WTC11 (cell line): Measurements from ENCODE around the gene MAEA. TPM values are rescaled to one million over a fixed set of nuclear protein-coding genes. Genes with fewer than 3 reads are reported as not detected.

Source experiments
- ATAC-seq: fragments of 200-7000 bp; cut with Tn5 transposase; 2 replicates; pipeline ENCODE4 v1.10.0; 2021; ENCODE audit warnings: mild to moderate bottlenecking, moderate library complexity
- CTCF ChIA-PET: fragments of 300-600 bp; sonication (Branson Sonifier 250); formaldehyde crosslinking; loops from one replicate; lab custom pipeline; 2021; ENCODE audit warnings: antibody characterized with exemption; lab: Charles Lee
- POLR2A ChIA-PET: fragments of 350-600 bp; sonication (Branson Sonifier 250); formaldehyde crosslinking; loops from one replicate; lab custom pipeline; 2021; ENCODE audit warnings: antibody characterized with exemption; lab: Charles Lee
- DNase-seq: peaks from one replicate; pipeline ENCODE4 v3.0.0; 2021; ENCODE audit warnings: low spot score
- H3K27ac Mint-ChIP-seq: 2 replicates; pipeline ENCODE4 v1.8.0; 2021; ENCODE audit warnings: mixed read lengths
- H3K27me3 Mint-ChIP-seq: 2 replicates; pipeline ENCODE4 v1.8.0; 2021; ENCODE audit warnings: low read depth, mild to moderate bottlenecking, moderate library complexity, mixed read lengths
- H3K36me3 Mint-ChIP-seq: 2 replicates; pipeline ENCODE4 v1.8.0; 2021; ENCODE audit warnings: mixed read lengths
- H3K4me1 Mint-ChIP-seq: 2 replicates; pipeline ENCODE4 v1.8.0; 2022; ENCODE audit warnings: mixed read lengths
- H3K4me3 Mint-ChIP-seq: 2 replicates; pipeline ENCODE4 v1.8.0; 2021; ENCODE audit warnings: mild to moderate bottlenecking, moderate library complexity, mixed read lengths
- H3K9me3 Mint-ChIP-seq: 2 replicates; pipeline ENCODE4 v1.8.0; 2021; ENCODE audit warnings: mixed read lengths
- ATF1 ChIP-seq: sonication (generic); formaldehyde crosslinking; IDR thresholded peaks from 2 replicates; pipeline ENCODE4 v1.8.1; 2023; ENCODE audit warnings: mild to moderate bottlenecking, moderate library complexity, missing genetic modification reagents
- CREB1 ChIP-seq: sonication (generic); formaldehyde crosslinking; IDR thresholded peaks from 2 replicates; pipeline ENCODE4 v1.8.0; 2023; ENCODE audit warnings: mild to moderate bottlenecking, missing genetic modification reagents
- EMX1 ChIP-seq: fragments of 250-450 bp; sonication (Bioruptor Pico); IDR thresholded peaks from 2 replicates; pipeline ENCODE4 v1.8.0; 2021; ENCODE audit warnings: mild to moderate bottlenecking
- FOXJ3 ChIP-seq: sonication (generic); formaldehyde crosslinking; IDR thresholded peaks from 2 replicates; pipeline ENCODE4 v1.9.0; 2021; ENCODE audit warnings: missing genetic modification reagents, mild to moderate bottlenecking, borderline replicate concordance
- GRHL2 ChIP-seq: fragments of 250-450 bp; sonication (Bioruptor Pico); IDR thresholded peaks from 2 replicates; pipeline ENCODE4 v1.8.0; 2022; ENCODE audit warnings: mild to moderate bottlenecking, moderate library complexity; ENCODE audit not compliant: insufficient replicate concordance, severe bottlenecking
- NR2C2 ChIP-seq: sonication (generic); formaldehyde crosslinking; IDR thresholded peaks from 2 replicates; pipeline ENCODE4 v1.8.0; 2022; ENCODE audit warnings: mild to moderate bottlenecking, missing genetic modification reagents
- SMAD4 ChIP-seq: sonication (generic); formaldehyde crosslinking; IDR thresholded peaks from 2 replicates; pipeline ENCODE4 v1.8.0; 2022; ENCODE audit warnings: mild to moderate bottlenecking, missing genetic modification reagents
- SOX15 ChIP-seq: fragments of 250-450 bp; sonication (Bioruptor Pico); IDR thresholded peaks from 2 replicates; pipeline ENCODE4 v1.9.0; 2021; ENCODE audit warnings: mild to moderate bottlenecking
- TEAD4 ChIP-seq: sonication (generic); formaldehyde crosslinking; IDR thresholded peaks from 2 replicates; pipeline ENCODE4 v1.8.0; 2022; ENCODE audit warnings: mild to moderate bottlenecking, missing genetic modification reagents
- ZNF219 ChIP-seq: sonication (generic); formaldehyde crosslinking; IDR thresholded peaks from 2 replicates; pipeline ENCODE4 v1.8.0; 2023; ENCODE audit warnings: missing genetic modification reagents, mild to moderate bottlenecking, borderline replicate concordance
- ZNF416 ChIP-seq: fragments of 250-450 bp; sonication (Bioruptor Pico); IDR thresholded peaks from 2 replicates; pipeline ENCODE4 v1.9.0; 2021; ENCODE audit warnings: mild to moderate bottlenecking, inconsistent platforms
- ZNF423 ChIP-seq: fragments of 250-450 bp; sonication (Bioruptor Pico); IDR thresholded peaks from 2 replicates; pipeline ENCODE4 v2.1.2; 2022; ENCODE audit warnings: mild to moderate bottlenecking, moderate library complexity
- total RNA-seq: library from RNA; stranded (reverse); gene quantifications from 3 replicates; pipeline ENCODE4 v1.2.3, GENCODE V29; 2021
- TF ChIP-seq, protein P1 (sequence below): sonication (generic); formaldehyde crosslinking; IDR thresholded peaks from 2 replicates; pipeline ENCODE4 v1.8.0; 2022; ENCODE audit warnings: mild to moderate bottlenecking, missing genetic modification reagents
- TF ChIP-seq, protein P2 (sequence below): sonication (generic); formaldehyde crosslinking; IDR thresholded peaks from 2 replicates; pipeline ENCODE4 v1.8.0; 2022; ENCODE audit warnings: mild to moderate bottlenecking, missing genetic modification reagents
- TF ChIP-seq, protein P3 (sequence below): fragments of 250-450 bp; sonication (Bioruptor Pico); IDR thresholded peaks from 2 replicates; pipeline ENCODE4 v1.9.0; 2021; ENCODE audit warnings: mild to moderate bottlenecking, borderline replicate concordance
- TF ChIP-seq, protein P4 (sequence below): fragments of 200-600 bp; IDR thresholded peaks from 2 replicates; pipeline ENCODE4 v1.8.0; 2022; ENCODE audit warnings: antibody characterized with exemption
- TF ChIP-seq, protein P5 (sequence below): fragments of 250-450 bp; sonication (Bioruptor Pico); IDR thresholded peaks from 2 replicates; pipeline ENCODE4 v1.9.0; 2021; ENCODE audit warnings: mild to moderate bottlenecking
- TF ChIP-seq, protein P6 (sequence below): sonication (generic); formaldehyde crosslinking; IDR thresholded peaks from 2 replicates; pipeline ENCODE4 v1.8.1; 2022; ENCODE audit warnings: low read depth, mild to moderate bottlenecking, moderate library complexity, missing genetic modification reagents, borderline replicate concordance

MAEA gene
- total RNA-seq, 1 experiment from 2014 or later: 86.9 TPM

DNA sequence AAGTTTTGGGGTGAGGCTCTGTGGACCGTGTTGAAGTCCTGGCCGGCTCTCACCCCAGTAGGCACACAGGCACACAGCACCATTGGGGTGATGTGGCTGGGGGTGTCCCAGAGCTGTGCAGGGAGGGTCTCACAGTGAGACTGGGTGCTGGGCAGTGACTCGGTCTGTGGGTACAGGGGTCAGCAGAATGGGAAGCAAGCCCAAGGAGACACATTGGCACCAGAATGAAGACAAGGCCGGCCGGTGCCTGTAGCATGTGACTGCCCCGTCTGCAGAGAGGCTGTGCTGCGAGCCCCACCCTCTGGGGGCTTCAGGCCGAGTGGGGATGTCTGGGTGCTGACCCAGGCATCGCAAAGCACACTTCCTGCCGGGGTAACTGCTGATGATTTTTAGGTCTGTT lies 5.2 kb downstream of the MAEA start:
- ChIA-PET CTCF (interaction anchor here (0.6 to 2.3 kb wide), 5 partner anchors 9 to 61 kb away, joined by 3 to 8 read pairs (median 5); no protein-coding TSS in a partner anchor), POLR2A (no interaction called here)
- DNase-seq: no peak
- H3K4me3 Mint-ChIP-seq: no peak overlapping the region
- TF ChIP-seq, protein P1, sequence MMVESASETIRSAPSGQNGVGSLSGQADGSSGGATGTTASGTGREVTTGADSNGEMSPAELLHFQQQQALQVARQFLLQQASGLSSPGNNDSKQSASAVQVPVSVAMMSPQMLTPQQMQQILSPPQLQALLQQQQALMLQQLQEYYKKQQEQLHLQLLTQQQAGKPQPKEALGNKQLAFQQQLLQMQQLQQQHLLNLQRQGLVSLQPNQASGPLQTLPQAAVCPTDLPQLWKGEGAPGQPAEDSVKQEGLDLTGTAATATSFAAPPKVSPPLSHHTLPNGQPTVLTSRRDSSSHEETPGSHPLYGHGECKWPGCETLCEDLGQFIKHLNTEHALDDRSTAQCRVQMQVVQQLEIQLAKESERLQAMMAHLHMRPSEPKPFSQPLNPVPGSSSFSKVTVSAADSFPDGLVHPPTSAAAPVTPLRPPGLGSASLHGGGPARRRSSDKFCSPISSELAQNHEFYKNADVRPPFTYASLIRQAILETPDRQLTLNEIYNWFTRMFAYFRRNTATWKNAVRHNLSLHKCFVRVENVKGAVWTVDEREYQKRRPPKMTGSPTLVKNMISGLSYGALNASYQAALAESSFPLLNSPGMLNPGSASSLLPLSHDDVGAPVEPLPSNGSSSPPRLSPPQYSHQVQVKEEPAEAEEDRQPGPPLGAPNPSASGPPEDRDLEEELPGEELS: no peak
- TF ChIP-seq, protein P2, sequence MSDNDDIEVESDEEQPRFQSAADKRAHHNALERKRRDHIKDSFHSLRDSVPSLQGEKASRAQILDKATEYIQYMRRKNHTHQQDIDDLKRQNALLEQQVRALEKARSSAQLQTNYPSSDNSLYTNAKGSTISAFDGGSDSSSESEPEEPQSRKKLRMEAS (CRISPR knock-in tag): no peak
- no peak for TF ChIP-seq ZNF423
- no peak for TF ChIP-seq SOX15 (CRISPR knock-in tag)
- TF ChIP-seq, protein P3, sequence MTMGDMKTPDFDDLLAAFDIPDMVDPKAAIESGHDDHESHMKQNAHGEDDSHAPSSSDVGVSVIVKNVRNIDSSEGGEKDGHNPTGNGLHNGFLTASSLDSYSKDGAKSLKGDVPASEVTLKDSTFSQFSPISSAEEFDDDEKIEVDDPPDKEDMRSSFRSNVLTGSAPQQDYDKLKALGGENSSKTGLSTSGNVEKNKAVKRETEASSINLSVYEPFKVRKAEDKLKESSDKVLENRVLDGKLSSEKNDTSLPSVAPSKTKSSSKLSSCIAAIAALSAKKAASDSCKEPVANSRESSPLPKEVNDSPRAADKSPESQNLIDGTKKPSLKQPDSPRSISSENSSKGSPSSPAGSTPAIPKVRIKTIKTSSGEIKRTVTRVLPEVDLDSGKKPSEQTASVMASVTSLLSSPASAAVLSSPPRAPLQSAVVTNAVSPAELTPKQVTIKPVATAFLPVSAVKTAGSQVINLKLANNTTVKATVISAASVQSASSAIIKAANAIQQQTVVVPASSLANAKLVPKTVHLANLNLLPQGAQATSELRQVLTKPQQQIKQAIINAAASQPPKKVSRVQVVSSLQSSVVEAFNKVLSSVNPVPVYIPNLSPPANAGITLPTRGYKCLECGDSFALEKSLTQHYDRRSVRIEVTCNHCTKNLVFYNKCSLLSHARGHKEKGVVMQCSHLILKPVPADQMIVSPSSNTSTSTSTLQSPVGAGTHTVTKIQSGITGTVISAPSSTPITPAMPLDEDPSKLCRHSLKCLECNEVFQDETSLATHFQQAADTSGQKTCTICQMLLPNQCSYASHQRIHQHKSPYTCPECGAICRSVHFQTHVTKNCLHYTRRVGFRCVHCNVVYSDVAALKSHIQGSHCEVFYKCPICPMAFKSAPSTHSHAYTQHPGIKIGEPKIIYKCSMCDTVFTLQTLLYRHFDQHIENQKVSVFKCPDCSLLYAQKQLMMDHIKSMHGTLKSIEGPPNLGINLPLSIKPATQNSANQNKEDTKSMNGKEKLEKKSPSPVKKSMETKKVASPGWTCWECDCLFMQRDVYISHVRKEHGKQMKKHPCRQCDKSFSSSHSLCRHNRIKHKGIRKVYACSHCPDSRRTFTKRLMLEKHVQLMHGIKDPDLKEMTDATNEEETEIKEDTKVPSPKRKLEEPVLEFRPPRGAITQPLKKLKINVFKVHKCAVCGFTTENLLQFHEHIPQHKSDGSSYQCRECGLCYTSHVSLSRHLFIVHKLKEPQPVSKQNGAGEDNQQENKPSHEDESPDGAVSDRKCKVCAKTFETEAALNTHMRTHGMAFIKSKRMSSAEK (CRISPR knock-in tag): no peak
- TF ChIP-seq EMX1 (CRISPR knock-in tag): no peak
- TF ChIP-seq ZNF219 (CRISPR knock-in tag): no peak
- TF ChIP-seq, protein P4, sequence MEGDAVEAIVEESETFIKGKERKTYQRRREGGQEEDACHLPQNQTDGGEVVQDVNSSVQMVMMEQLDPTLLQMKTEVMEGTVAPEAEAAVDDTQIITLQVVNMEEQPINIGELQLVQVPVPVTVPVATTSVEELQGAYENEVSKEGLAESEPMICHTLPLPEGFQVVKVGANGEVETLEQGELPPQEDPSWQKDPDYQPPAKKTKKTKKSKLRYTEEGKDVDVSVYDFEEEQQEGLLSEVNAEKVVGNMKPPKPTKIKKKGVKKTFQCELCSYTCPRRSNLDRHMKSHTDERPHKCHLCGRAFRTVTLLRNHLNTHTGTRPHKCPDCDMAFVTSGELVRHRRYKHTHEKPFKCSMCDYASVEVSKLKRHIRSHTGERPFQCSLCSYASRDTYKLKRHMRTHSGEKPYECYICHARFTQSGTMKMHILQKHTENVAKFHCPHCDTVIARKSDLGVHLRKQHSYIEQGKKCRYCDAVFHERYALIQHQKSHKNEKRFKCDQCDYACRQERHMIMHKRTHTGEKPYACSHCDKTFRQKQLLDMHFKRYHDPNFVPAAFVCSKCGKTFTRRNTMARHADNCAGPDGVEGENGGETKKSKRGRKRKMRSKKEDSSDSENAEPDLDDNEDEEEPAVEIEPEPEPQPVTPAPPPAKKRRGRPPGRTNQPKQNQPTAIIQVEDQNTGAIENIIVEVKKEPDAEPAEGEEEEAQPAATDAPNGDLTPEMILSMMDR: no peak
- TF ChIP-seq, protein P5, sequence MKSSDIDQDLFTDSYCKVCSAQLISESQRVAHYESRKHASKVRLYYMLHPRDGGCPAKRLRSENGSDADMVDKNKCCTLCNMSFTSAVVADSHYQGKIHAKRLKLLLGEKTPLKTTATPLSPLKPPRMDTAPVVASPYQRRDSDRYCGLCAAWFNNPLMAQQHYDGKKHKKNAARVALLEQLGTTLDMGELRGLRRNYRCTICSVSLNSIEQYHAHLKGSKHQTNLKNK (CRISPR knock-in tag): no peak
- no peak for TF ChIP-seq ZNF416 (CRISPR knock-in tag)
- no peak for TF ChIP-seq FOXJ3 (CRISPR knock-in tag)
- no peak for TF ChIP-seq SMAD4 (CRISPR knock-in tag)
- no peak for TF ChIP-seq GRHL2 (CRISPR knock-in tag)
- no peak for TF ChIP-seq TEAD4 (CRISPR knock-in tag)
- no peak for TF ChIP-seq ATF1 (CRISPR knock-in tag)
- TF ChIP-seq, protein P6, sequence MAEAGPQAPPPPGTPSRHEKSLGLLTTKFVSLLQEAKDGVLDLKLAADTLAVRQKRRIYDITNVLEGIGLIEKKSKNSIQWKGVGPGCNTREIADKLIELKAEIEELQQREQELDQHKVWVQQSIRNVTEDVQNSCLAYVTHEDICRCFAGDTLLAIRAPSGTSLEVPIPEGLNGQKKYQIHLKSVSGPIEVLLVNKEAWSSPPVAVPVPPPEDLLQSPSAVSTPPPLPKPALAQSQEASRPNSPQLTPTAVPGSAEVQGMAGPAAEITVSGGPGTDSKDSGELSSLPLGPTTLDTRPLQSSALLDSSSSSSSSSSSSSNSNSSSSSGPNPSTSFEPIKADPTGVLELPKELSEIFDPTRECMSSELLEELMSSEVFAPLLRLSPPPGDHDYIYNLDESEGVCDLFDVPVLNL: no peak
- no peak for TF ChIP-seq CREB1 (CRISPR knock-in tag)
- no peak for TF ChIP-seq NR2C2 (CRISPR knock-in tag)
- H3K27me3 Mint-ChIP-seq: no peaks in the 10 kb centered on the region
- peaks cover 53% of the 10 kb centered on the region for H3K4me1 Mint-ChIP-seq
- no peak for ATAC-seq
- peak overlapping the region; percentile 74 for H3K27ac Mint-ChIP-seq
- H3K9me3 Mint-ChIP-seq: no peaks in the 10 kb centered on the region
- peaks cover 14% of the 10 kb centered on the region for H3K36me3 Mint-ChIP-seq
